ENCODE data around the gene RNF144A. TPM values are rescaled to one million over a fixed set of nuclear protein-coding genes. Genes with fewer than 3 reads are reported as not detected.

RNF144A gene
- total and polyA plus RNA-seq, 3 donors from 2014 or later: 8.9 to 12.9 (median 12.6) TPM

DNA sequence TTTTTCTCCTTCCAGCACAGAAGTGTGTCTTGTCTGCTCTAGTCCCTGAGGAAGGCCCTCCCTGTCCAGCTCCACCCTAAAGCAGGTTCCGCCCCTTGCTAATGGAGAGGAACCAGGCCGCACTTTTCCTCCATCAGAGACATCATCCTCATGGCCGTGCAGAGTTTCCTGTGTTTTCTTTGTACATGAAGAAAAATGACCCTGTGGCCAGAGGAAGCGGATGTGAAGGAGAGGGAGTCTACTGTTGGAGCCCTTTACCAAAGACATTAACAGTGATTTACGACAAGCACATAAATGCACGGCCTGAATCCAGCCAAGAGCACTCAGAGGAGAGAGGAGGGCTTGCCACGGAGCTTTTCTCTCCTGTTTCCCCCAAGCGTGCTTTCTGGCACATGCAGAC, 109.5 kb downstream of the RNF144A start:
- H3K27ac ChIP-seq: no peak overlapping the region
- peaks cover 4% of the 10 kb centered on the region for H3K4me1 ChIP-seq
- intact Hi-C loops (cut with DNase I; ENCODE audit: low total_unique reads): loop anchor here (10.0 kb wide), 1 partner anchor 112 kb away; the partner anchor contains the start of gene RNF144A
- no peak for DNase-seq
- TF ChIP-seq, protein P1, sequence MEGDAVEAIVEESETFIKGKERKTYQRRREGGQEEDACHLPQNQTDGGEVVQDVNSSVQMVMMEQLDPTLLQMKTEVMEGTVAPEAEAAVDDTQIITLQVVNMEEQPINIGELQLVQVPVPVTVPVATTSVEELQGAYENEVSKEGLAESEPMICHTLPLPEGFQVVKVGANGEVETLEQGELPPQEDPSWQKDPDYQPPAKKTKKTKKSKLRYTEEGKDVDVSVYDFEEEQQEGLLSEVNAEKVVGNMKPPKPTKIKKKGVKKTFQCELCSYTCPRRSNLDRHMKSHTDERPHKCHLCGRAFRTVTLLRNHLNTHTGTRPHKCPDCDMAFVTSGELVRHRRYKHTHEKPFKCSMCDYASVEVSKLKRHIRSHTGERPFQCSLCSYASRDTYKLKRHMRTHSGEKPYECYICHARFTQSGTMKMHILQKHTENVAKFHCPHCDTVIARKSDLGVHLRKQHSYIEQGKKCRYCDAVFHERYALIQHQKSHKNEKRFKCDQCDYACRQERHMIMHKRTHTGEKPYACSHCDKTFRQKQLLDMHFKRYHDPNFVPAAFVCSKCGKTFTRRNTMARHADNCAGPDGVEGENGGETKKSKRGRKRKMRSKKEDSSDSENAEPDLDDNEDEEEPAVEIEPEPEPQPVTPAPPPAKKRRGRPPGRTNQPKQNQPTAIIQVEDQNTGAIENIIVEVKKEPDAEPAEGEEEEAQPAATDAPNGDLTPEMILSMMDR (IDR thresholded peaks at IDR 0.05): no peak
- TF ChIP-seq POLR2A (IDR thresholded peaks at IDR 0.05): no peak
- H3K27me3 ChIP-seq: no peaks in the 10 kb centered on the region
- no peaks in the 10 kb centered on the region for H3K36me3 ChIP-seq (ENCODE audit: low read depth, missing control alignments)
- no peak overlapping the region for H3K4me3 ChIP-seq
- 70 to 71% methylated on average over 8 of the region's 8 CpGs for WGBS, 2 donors
- no peaks in the 10 kb centered on the region for H3K9me3 ChIP-seq

DNA sequence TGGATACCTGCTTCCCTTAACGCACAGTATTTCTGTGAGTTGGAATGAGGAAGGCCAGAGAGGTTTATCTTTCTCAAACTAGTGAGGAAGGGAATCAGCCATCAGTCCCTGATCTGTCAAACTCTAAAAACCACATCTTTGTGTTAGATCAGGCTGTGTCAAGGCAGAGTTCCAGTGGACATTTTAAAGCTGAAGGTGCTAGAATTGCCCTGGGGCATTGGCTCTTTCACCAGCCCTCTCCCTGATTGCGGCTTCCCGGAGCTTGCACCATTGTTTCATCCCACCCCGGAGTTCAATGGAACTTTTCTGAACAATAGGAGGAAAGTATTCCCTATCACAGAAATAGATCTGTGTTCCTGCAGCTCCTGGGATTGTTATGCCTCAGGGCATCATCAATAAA, 110.2 kb downstream of the RNF144A start:
- no peak overlapping the region for H3K4me3 ChIP-seq
- WGBS, 2 donors: 82 to 96% methylated on average over 4 of the region's 4 CpGs
- intact Hi-C loops (cut with DNase I; ENCODE audit: low total_unique reads): loop anchor here (10.0 kb wide), 1 partner anchor 113 kb away; the partner anchor contains the start of gene RNF144A

DNA sequence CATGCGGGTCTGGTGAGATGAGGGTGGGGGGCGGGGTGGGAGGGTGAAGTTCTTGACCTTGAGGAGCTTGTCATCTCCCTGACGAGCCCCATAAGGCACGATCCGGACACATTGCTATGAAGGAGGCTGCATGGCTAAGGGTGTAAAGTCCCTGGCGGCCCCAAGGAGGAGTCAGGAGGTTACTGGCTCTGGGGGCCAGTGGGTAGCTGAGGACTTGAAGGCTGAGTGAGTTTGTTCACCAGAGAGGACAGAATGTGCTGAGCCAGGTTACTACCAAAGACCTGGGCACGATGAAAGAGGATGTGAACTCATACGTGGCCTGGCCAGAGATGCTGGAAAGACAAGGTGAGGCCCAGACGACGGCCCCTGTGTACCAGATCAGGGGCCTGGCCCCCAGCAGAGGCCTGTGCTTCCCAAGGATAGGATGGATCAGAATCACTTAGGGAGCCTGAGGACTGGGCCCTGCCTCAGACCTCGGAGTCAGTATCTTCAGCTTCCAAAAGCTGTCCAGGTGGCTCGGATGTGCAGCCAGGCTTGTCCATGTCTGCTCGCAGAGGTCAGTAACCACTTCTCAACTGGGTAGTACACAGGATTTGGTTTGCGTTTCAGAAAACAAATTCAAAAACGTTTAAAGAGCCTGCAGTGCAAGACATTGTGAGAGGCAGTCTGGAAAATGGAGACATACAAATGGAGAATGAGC, 110.9 kb downstream of the RNF144A start:
- WGBS, 2 donors: 83 to 85% methylated on average over 15 of the region's 15 CpGs
- no peak overlapping the region for H3K27ac ChIP-seq
- H3K9me3 ChIP-seq: no peaks in the 10 kb centered on the region
- DNase-seq: no peak
- no peak overlapping the region for H3K4me3 ChIP-seq
- no peaks in the 10 kb centered on the region for H3K36me3 ChIP-seq (ENCODE audit: low read depth, missing control alignments)
- no peaks in the 10 kb centered on the region for H3K4me1 ChIP-seq
- H3K27me3 ChIP-seq: no peaks in the 10 kb centered on the region
- intact Hi-C loops (cut with DNase I; ENCODE audit: low total_unique reads): loop anchor here (10.0 kb wide), 1 partner anchor 113 kb away; the partner anchor contains the start of gene RNF144A
- TF ChIP-seq, protein P1 (IDR thresholded peaks at IDR 0.05): no peak
- no peak for TF ChIP-seq POLR2A (IDR thresholded peaks at IDR 0.05)

More for the DNA sequence above, 110.2 kb downstream of the RNF144A start:
- H3K27ac ChIP-seq: no peak overlapping the region
- H3K36me3 ChIP-seq (ENCODE audit: low read depth, missing control alignments): no peaks in the 10 kb centered on the region
- TF ChIP-seq, protein P1 (IDR thresholded peaks at IDR 0.05): no peak
- no peak for TF ChIP-seq POLR2A (IDR thresholded peaks at IDR 0.05)
- H3K27me3 ChIP-seq: no peaks in the 10 kb centered on the region
- no peaks in the 10 kb centered on the region for H3K4me1 ChIP-seq
- no peak for DNase-seq
- H3K9me3 ChIP-seq: no peaks in the 10 kb centered on the region

DNA sequence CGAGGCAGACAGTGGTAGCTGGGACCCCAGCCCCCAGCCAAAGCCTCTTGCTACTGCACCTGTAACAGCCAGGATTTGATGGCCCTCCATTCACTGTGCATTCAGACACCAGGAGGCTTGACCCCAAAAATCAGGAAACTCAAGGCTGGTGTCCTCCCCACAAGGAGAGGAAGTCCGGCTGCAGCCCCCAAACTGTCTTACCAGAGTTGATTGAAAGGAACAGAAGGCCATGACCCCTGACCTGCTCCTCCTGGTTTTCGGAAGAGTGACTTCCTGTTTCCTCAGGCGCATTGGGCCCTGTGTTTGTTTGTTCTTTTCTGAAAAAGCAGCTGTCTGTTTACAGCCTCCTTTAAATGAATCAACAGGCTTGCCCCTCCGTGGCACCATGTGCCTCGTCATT, 111.6 kb downstream of the RNF144A start:
- no peak for TF ChIP-seq POLR2A (IDR thresholded peaks at IDR 0.05)
- TF ChIP-seq, protein P1 (IDR thresholded peaks at IDR 0.05): no peak
- H3K4me3 ChIP-seq: no peak overlapping the region
- H3K9me3 ChIP-seq: no peaks in the 10 kb centered on the region
- WGBS, 2 donors: 81 to 84% methylated on average over 6 of the region's 6 CpGs
- intact Hi-C loops (cut with DNase I; ENCODE audit: low total_unique reads): loop anchor here (10.0 kb wide), 1 partner anchor 114 kb away; the partner anchor contains the start of gene RNF144A
- H3K36me3 ChIP-seq (ENCODE audit: low read depth, missing control alignments): no peaks in the 10 kb centered on the region
- H3K27ac ChIP-seq: no peak overlapping the region
- no peaks in the 10 kb centered on the region for H3K4me1 ChIP-seq
- H3K27me3 ChIP-seq: no peaks in the 10 kb centered on the region
- no peak for DNase-seq

Data from testis (tissue), 3 donors.